UCSD-AML1 (cell line): ENCODE results near the gene C1QTNF1.
"Not testable (repeated sequence)": the region's sequence is repeated elsewhere in the genome, so short reads cannot be mapped to it uniquely, and the experiment has no call there.

Experiments
- DNase-seq: peaks from one replicate; lab custom pipeline; 2025; ENCODE audit not compliant: unreplicated experiment; lab: John Stamatoyannopoulos, UW

C1QTNF1 gene

DNA sequence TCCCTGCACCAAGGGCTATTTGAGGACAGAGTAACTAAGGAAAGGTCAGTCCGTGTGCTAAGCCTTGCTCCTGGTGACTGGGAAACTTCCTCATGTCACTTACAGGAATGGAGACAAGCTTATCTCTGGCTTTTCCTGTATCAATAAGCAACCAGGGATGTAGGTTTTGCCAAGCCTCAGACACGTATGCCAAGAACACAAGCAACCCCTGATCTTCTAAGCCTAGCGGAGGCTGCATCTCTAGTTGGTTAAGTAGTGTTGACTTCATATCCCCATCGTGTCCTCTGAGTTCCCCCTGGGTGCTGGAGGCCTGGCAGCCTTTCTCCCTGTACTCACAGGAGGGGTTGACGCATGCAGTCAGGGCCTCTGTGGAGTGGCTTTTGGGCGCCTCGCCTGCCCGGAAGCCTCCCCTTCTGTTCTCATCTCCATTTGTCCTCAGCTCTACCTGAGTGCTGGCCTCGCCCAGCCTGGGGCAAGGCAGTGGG lies 1.4 kb upstream of the C1QTNF1 start:
- no peak for DNase-seq

- DNase-seq: no peak
These were observed 726 bp upstream of the C1QTNF1 start for GRCh38 chr17:79023180-79023705.

DNA sequence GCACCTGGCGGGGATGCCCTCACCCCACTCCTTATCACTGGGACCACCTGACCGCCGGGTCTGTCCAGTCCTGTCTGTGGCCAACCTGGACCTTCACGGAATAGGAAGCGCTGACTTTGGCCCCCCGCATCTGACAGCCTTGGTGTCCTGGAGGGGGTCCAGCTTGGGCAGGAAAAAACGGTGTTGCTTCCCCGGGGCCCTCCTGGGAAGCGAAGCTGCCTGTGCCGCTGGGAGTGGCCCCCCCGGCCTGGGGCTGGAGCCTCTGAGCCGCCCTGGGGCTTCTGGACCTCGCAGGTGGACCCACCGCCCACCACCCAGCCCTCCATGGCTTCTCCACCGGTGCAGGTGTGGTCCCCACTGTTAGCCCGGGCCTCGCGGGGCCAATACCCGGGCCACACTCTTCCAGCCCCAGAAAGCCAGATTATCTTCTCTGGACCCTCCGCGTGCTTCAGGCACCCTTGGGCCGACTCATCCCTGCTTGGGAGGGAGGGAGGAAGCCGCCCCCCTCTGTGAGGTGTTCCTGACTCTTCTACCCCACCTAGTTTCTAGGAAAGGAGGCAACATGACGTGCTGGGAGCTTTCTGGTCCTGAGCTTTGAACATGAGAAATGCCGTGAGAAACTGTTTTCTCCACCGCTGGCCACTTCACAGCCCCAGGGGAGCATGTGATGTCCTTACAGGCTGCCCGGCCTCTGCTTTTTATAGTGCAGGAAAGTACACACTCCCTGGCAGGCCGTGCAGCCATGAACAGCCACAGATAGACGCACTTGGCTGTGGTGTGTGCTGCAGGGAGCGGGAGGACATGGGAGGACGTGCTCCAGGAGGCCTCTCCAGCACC lies 1.1 kb downstream of the C1QTNF1 start:
- DNase-seq: no peak

- DNase-seq: no peak
These were observed 2.7 kb downstream of the C1QTNF1 start for GRCh38 chr17:79026376-79027273.

- no peak for DNase-seq
These were observed 3.4 kb downstream of the C1QTNF1 start for GRCh38 chr17:79027274-79027924.

DNA sequence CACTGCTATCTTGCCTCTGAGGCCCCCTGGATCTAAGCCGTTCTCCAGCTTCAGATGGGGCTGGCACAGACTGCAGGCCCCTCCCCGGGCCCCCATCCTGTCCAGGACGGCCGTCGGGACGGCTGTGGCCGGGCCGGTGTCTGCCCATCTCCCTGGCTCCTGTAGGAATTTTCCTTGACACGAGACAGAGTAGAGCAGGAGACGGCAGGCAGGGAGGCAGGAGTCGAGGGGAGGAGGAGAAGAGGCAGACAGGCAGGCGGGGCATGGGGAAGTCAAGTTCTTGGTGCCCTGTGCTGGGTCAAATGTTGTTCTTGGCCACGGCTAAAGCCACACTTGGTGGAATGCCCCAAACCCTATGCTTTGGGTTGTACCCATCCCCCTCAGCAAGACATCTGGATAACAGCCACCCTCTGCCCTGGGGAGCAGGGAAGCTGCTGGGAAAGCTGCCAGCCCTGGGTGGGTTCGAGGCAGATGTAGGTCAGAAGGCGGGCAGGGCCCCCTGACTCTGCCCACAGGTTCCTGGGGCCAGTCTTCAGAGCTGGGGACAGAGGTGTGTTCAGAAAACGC lies 4.0 kb downstream of the C1QTNF1 start:
- DNase-seq: no peak

DNA sequence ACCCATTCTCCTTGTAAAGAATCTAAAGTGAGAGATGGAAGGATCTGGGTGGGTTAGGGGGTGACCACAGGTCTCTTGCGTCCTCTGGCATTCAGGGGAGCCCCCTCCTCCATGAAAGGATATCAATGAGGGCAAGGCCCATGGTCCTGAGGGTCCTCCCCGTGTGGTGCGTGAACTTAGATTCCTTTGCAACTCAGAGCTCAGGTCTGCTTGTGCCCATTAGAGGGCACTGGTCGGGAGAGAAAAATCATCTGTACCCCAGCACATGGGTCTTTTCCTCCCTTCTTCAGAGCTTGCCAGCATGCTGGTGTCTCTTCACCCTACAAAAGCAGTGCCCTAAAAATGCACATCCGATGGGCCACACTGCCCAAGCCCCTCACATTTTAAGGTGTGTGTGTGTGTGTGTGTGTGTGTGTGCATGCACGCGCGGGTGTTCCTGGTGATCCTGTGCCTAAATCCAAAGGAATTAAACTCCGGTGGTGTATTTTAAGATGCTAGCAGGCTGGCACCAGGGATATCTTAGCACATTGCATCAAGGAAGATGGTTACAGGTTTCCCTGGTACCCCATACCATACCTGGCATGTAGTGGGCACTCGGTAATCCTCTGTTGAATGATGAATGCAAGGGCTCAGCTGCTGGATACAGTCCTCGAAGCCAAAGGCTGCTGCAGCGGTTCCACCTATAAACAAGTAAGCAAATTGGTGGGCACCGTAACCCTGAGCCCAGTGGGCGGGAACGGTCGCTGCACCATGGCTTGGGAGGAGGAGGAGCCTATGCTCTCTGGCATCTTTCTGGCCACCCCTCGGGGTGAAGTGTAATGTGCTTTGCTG lies 4.7 kb downstream of the C1QTNF1 start:
- no peak for DNase-seq

DNA sequence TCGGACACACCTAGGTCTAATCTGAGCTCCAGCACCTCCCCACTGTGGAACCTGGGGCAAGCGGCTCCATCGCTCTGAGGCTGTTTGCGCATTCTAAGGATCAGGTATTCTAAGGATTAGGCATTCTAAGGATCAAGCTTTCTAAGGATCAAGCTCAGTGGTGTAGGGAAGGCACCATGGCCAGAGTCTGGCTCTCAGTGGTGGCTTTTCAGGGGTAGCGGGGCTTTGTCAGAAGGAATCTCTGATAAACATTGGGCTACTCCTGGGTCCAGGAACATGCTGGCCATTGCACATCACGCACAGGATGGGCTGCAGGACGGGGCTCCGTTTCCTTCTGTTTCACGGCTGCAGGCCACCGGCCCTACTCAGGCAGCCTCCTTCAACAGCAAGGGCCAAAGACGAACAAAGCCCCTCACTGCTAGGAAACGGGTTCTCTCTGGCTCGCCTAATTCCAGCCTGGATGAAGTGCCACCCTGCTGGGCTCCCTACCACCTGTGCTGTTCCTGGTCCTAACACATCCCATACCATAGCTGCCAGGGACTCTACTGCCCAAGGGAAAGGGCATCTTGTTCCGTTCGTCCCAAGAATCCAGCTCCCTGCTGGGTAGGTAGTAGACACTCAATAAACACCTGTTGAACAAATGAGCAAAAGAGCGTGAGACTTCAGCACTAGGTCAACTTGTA lies 5.5 kb downstream of the C1QTNF1 start:
- DNase-seq: no peak

GRCh38 chr17:79030636-79031035 lies 6.7 kb downstream of the C1QTNF1 start:
- not testable (repeated sequence) for DNase-seq

DNA sequence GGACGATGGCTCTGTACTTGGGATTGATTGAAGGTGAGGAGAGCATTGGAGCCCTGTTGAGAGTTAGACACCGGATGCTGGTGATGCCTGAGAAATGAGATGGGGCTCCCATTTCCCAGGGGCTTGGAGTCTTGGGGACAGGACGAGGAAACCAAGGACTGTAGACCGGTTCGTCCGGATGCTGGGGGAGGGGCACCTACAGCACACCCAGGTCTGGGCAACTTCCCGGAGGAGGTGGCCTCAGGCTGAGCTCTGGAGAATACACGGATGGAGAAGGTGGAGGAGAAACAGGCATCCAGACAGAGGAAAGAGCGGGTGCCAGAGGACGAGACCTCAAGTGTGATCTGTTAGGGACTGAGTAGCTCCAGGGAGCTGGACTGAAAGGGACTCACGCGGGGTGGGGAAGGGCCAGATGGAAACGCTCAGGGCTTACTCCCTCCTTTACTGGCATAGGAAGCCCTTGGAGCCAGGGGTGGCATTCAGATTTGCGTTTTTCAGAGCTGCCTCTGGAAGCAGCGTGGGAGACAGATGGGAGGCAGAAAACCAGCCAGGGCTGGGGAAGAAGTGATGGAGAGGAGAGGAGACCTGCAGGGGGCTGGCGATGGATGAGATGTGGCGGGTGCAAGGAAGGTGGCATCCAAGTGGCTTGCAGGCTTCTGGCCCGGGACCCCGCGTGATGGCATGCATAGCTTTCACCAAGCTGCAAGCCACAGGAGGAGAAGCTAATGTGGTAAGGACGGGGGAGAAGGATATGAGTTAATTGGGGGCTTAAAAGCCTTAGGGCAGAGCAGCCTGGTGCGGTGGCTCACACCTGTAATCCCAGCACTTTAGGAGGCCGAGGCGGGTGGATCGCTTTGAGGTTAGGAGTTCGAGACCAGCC lies 8.3 kb downstream of the C1QTNF1 start:
- no peak for DNase-seq

DNA sequence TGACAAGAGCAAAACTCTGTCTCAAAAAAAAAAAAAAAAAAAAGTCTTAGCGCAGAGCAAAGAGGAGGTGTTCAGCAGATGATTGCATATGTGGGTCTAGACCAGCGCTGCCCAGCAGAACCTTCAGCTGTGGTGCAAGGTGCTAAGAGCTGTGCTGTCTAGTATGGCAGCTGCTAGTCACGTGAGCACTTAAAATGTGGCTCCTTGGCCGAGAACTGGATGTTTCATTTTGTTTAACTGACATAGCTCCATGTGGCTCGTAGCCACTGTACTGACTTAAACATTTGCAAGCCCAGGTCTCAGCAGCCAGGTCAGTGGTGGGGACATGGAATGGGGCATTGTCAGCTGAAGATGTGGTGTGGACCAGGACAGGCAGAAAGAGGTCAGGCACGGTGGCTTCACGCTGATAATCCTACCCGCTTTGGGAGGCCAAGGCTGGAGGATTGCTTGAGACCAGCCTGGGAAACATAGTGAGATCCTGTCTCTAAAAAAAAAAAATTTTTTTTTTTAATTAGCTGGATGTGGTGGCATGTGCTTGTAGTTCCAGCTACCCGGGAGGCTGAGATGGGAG lies 9.2 kb downstream of the C1QTNF1 start:
- no peak for DNase-seq

DNA sequence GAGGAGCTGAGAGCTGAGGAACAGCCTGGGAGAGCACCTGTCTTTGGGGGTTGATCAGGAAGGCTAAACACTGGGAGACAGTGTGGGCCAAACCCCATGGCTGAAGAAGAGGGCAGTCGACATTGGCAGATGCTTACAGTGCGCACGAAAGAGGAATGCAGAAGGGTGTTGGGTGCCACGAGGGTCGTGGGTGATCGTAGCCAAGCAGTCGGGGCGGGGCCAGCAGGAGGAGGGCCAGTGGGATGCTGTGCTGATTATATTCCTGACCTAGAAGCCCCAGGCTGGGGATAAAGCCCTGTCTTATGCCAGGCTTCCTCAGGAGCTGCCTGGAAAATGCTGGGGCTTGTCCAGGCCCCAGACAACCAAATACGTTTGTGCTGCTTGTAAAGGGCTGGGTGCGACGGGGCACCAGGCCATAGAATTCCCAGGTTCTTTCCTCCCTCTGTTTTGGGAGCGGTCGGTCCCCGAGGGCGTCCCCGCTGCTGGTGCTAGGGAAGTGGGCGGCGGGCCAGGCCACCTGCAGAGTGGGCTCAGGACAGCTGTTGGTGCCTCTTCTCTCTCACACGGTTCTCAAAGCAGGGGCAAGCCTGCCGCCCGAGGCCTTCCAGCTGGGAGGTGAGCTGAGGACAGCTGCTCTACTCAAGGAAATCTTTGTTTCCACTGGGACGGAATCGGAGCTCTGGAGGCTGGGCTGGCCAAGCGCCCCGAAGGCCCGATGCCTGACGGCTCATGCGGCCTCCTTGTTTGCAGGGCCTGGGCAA lies 10.0 kb downstream of the C1QTNF1 start:
- no peak for DNase-seq

DNA sequence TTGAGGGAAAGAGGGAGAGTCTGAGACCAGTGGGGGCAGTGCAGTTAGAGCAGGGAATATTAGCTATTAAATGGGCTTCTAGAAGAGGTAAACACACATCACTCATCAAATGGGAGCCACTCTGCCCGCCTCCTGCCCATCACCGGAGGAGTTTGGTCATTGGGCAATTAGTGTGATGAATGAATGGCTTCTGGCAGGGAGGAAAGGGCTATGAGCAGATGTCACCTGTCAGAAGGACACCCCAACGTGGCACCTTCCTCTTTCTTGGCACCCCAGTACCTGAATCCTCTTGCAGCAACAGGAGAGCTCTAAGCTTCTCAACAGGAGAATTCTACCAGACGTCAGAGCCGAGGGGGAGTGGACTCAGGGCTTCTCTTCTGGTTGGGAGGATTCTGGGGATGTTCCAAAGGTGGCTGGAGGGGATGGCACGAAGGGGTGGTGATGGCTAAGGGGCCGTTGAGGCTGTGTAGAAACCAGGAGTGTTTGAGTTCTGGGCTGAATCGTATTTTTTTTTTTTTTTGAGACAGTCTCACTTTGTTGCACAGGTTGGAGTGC lies 11.0 kb downstream of the C1QTNF1 start:
- DNase-seq: no peak

- no peak for DNase-seq
These were observed 11.7 kb downstream of the C1QTNF1 start for GRCh38 chr17:79035686-79036085.

DNA sequence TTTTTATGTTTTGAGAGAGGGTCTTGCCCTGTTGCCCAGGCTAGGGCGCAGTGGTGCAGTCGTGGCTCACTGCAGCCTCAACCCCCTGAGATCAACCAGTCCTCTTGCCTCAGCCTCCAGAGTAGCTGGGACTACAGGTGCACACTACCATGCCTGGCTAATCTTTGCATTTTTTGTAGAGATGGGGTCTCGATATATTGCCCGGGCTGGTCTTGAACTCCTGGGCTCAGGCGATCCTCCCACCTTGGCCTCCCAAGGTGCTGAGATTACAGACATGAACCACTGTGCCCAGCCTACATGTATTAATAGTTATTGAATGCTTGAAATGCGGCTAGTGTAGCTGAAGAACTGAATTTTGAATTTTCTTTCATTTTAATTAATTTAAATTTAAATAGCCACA lies 12.2 kb downstream of the C1QTNF1 start:
- DNase-seq: no peak

GRCh38 chr17:79036596-79036995 lies 12.6 kb downstream of the C1QTNF1 start:
- no peak for DNase-seq

- no peak for DNase-seq
These were observed 14.7 kb downstream of the C1QTNF1 start for GRCh38 chr17:79038545-79039135.
